ENCODE results near the gene NUP210L.

Gene NUP210L

GRCh38 chr1:154154534-154155191 lies at the start of gene NUP210L:
Gene NUP210L (minus strand): TSS chr1:154155073.
- DNase-seq: peak; percentile 79

GRCh38 chr1:154199563-154199879 lies 44.6 kb upstream of the NUP210L start:
- no peak for DNase-seq

- no peak for DNase-seq
Observed at GRCh38 chr1:154198756-154199562, 44.1 kb upstream of the NUP210L start.

GRCh38 chr1:154193821-154194220 lies 38.9 kb upstream of the NUP210L start:
- DNase-seq: peak; percentile 68

GRCh38 chr1:154192476-154192875 lies 37.6 kb upstream of the NUP210L start:
- DNase-seq: no peak

GRCh38 chr1:154191990-154192461 lies 37.2 kb upstream of the NUP210L start, which contains the start of gene TPM3:
Gene TPM3 (minus strand): TSS chr1:154192100. CDS start chr1:154192018, 82 bp downstream.
- no peak for DNase-seq

- no peak for DNase-seq
Observed at GRCh38 chr1:154190550-154190949, 35.7 kb upstream of the NUP210L start.

- no peak for DNase-seq
Observed at GRCh38 chr1:154186852-154187501, 32.1 kb upstream of the NUP210L start.

GRCh38 chr1:154186177-154186576 lies 31.3 kb upstream of the NUP210L start:
- DNase-seq: peak; percentile 58

- DNase-seq: peak; percentile 87
Observed at GRCh38 chr1:154183046-154183915, 28.4 kb upstream of the NUP210L start.

GRCh38 chr1:154182344-154183045 lies 27.6 kb upstream of the NUP210L start:
- no peak for DNase-seq

GRCh38 chr1:154181944-154182343 lies 27.1 kb upstream of the NUP210L start:
- DNase-seq: no peak

- DNase-seq: no peak
Observed at GRCh38 chr1:154179946-154180687, 25.2 kb upstream of the NUP210L start.

GRCh38 chr1:154178911-154179811 lies 24.3 kb upstream of the NUP210L start:
- no peak for DNase-seq

GRCh38 chr1:154178013-154178412 lies 23.1 kb upstream of the NUP210L start:
- no peak for DNase-seq

GRCh38 chr1:154176337-154176736 lies 21.5 kb upstream of the NUP210L start:
- DNase-seq: no peak

GRCh38 chr1:154174654-154175053 lies 19.8 kb upstream of the NUP210L start:
- no peak for DNase-seq

GRCh38 chr1:154171880-154172279 lies 17.0 kb upstream of the NUP210L start:
- no peak for DNase-seq

- no peak for DNase-seq
Observed at GRCh38 chr1:154171223-154171583, 16.3 kb upstream of the NUP210L start.

- DNase-seq: no peak
Observed at GRCh38 chr1:154170547-154171222, 15.8 kb upstream of the NUP210L start.
